HepG2 (cell line): Measurements from ENCODE around the gene EMC9. TPM values are rescaled to one million over a fixed set of nuclear protein-coding genes. Genes with fewer than 3 reads are reported as not detected.
A peak's percentile ranks its signal among the peaks of the same experiment; 100 is the strongest.

Source experiments
- AGO2 ChIP-seq: fragments of 200-400 bp; formaldehyde crosslinking; optimal IDR thresholded peaks from 2 replicates; pipeline ENCODE3; 2017; ENCODE audit warnings: mild to moderate bottlenecking, low read depth, low read length, moderate library complexity
- ARNT2 ChIP-seq: sonication (generic); formaldehyde crosslinking; IDR thresholded peaks from 2 replicates; pipeline ENCODE4 v1.8.0; 2022; ENCODE audit warnings: mild to moderate bottlenecking, low read depth, missing genetic modification reagents, moderate library complexity
- BRD4 ChIP-seq: sonication (generic); formaldehyde crosslinking; IDR thresholded peaks from 2 replicates; pipeline ENCODE4 v1.4.0; 2020; ENCODE audit warnings: missing genetic modification reagents
- EED ChIP-seq: sonication (generic); formaldehyde crosslinking; IDR thresholded peaks from 2 replicates; pipeline ENCODE4 v1.5.0; 2020; ENCODE audit warnings: mild to moderate bottlenecking, missing genetic modification reagents
- GABPA ChIP-seq, 2 experiments: IDR thresholded peaks; 2 replicates each; pipeline ENCODE4 v1.6.1; 2011 to 2016; ENCODE audit warnings: low read depth in 2 of 2, low read length in 1 of 2, missing biosample characterization in 1 of 2, missing genetic modification characterization in 1 of 2
- HOXA3 ChIP-seq: sonication (generic); formaldehyde crosslinking; IDR thresholded peaks from 2 replicates; pipeline ENCODE4 v1.5.0; 2020; ENCODE audit warnings: missing genetic modification reagents
- IRX3 ChIP-seq: sonication (generic); formaldehyde crosslinking; IDR thresholded peaks from 2 replicates; pipeline ENCODE4 v1.8.1; 2023; ENCODE audit warnings: mild to moderate bottlenecking, low read depth, missing genetic modification reagents, borderline replicate concordance
- KDM5B ChIP-seq: sonication (generic); formaldehyde crosslinking; IDR thresholded peaks from 2 replicates; pipeline ENCODE4 v1.4.0; 2020; ENCODE audit warnings: missing genetic modification reagents, mild to moderate bottlenecking, borderline replicate concordance
- ZNF225 ChIP-seq: sonication (generic); formaldehyde crosslinking; IDR thresholded peaks from 2 replicates; pipeline ENCODE4 v1.4.0; 2020; ENCODE audit warnings: mild to moderate bottlenecking, missing genetic modification reagents
- ZNF251 ChIP-seq: sonication (generic); formaldehyde crosslinking; IDR thresholded peaks from 2 replicates; pipeline ENCODE4 v1.9.0; 2021; ENCODE audit warnings: mild to moderate bottlenecking, missing genetic modification reagents
- ZNF354B ChIP-seq: sonication (generic); formaldehyde crosslinking; IDR thresholded peaks from 2 replicates; pipeline ENCODE4 v1.8.0; 2022; ENCODE audit warnings: mild to moderate bottlenecking, missing genetic modification reagents
- ZNF451 ChIP-seq: sonication (generic); formaldehyde crosslinking; IDR thresholded peaks from 2 replicates; pipeline ENCODE4 v1.5.0; 2020; ENCODE audit warnings: mild to moderate bottlenecking, missing genetic modification reagents
- ZNF484 ChIP-seq: sonication (generic); formaldehyde crosslinking; IDR thresholded peaks from 2 replicates; pipeline ENCODE4 v1.5.1; 2020; ENCODE audit warnings: mild to moderate bottlenecking, low read depth, missing genetic modification reagents, borderline replicate concordance
- ZNF570 ChIP-seq: sonication (generic); formaldehyde crosslinking; IDR thresholded peaks from 2 replicates; pipeline ENCODE4 v1.4.0; 2020; ENCODE audit warnings: mild to moderate bottlenecking, missing genetic modification reagents, borderline replicate concordance
- polyA plus RNA-seq, 8 experiments: library from polyadenylated mRNA; depleted of rRNA in 3 of 8; stranded (reverse) in 7 of 8; unstranded in 1 of 8; fragments of >200 nt; fragmentation: Illumina TruSeq in 4 of 8; extraction: Trizol in 4 of 8; gene quantifications; 2 replicates each; pipeline versions ENCODE4 v1.2.1 to v1.2.3, GENCODE V29; 2011 to 2016; ENCODE audit warnings: low read depth in 4 of 8, missing spikeins in 1 of 8, mixed read lengths in 1 of 8; ENCODE audit not compliant: insufficient read depth in 1 of 8
- total RNA-seq, 5 experiments: library from RNA; depleted of rRNA; stranded (reverse); fragments of >200 nt; fragmentation: Illumina TruSeq; extraction: Trizol; gene quantifications; 2 replicates each; pipeline ENCODE4 v1.2.3, GENCODE V29; 2016; ENCODE audit warnings: low read depth in 1 of 5
- TF ChIP-seq, protein P1 (sequence below): sonication (generic); formaldehyde crosslinking; IDR thresholded peaks from 2 replicates; pipeline ENCODE4 v1.4.0; 2020; ENCODE audit warnings: mild to moderate bottlenecking, missing genetic modification reagents
- TF ChIP-seq, protein P2 (sequence below): sonication (generic); formaldehyde crosslinking; IDR thresholded peaks from 2 replicates; pipeline ENCODE4 v1.4.0; 2020; ENCODE audit warnings: missing genetic modification reagents, mild to moderate bottlenecking, borderline replicate concordance
- TF ChIP-seq, protein P3 (sequence below): sonication (generic); formaldehyde crosslinking; IDR thresholded peaks from 2 replicates; pipeline ENCODE4 v1.8.0; 2022; ENCODE audit warnings: mild to moderate bottlenecking, missing genetic modification reagents, moderate library complexity
- TF ChIP-seq, protein P4 (sequence below): sonication (generic); formaldehyde crosslinking; IDR thresholded peaks from 2 replicates; pipeline ENCODE4 v1.9.0; 2021; ENCODE audit warnings: missing genetic modification reagents, mild to moderate bottlenecking, borderline replicate concordance
- TF ChIP-seq, protein P5 (sequence below): sonication (generic); formaldehyde crosslinking; IDR thresholded peaks from 2 replicates; pipeline ENCODE4 v1.4.0; 2020; ENCODE audit warnings: missing genetic modification reagents; ENCODE audit errors: not compliant biosample characterization
- TF ChIP-seq, protein P6 (sequence below): sonication (generic); formaldehyde crosslinking; IDR thresholded peaks from 2 replicates; pipeline ENCODE4 v1.5.0; 2020; ENCODE audit warnings: mild to moderate bottlenecking, missing genetic modification reagents, moderate library complexity

Gene EMC9
- total and polyA plus RNA-seq, 2 of the 13 experiments (the other 11 are each of a cell fraction or from before 2014, with no cell fraction given), result 60.5 to 78.7 TPM

DNA sequence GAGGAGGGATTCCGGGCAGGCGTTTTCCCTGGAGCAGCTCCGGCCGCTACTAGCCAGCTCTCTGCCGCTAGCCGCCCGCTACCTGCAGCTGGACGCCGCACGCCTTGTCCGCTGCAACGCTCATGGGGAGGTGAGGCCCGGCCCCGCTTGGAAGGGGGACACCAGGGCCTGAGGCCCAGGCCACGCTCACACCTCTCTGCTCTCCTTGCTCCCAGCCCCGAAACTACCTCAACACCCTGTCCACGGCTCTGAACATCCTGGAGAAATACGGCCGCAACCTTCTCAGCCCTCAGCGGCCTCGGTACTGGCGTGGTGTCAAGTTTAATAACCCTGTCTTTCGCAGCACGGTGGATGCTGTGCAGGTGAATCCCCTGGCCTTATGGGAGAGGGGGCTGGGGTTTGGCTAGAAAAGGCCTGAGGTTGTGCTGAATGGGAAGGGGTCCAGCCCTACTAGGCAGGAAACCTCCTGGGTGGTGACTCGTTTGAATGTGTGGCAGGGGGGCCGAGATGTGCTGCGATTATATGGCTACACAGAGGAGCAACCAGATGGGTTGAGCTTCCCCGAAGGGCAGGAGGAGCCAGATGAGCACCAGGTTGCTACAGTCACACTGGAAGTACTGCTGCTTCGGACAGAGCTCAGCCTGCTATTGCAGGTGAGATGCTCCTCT, 6.5 kb upstream of the EMC9 start (continued):
- TF ChIP-seq, protein P1, sequence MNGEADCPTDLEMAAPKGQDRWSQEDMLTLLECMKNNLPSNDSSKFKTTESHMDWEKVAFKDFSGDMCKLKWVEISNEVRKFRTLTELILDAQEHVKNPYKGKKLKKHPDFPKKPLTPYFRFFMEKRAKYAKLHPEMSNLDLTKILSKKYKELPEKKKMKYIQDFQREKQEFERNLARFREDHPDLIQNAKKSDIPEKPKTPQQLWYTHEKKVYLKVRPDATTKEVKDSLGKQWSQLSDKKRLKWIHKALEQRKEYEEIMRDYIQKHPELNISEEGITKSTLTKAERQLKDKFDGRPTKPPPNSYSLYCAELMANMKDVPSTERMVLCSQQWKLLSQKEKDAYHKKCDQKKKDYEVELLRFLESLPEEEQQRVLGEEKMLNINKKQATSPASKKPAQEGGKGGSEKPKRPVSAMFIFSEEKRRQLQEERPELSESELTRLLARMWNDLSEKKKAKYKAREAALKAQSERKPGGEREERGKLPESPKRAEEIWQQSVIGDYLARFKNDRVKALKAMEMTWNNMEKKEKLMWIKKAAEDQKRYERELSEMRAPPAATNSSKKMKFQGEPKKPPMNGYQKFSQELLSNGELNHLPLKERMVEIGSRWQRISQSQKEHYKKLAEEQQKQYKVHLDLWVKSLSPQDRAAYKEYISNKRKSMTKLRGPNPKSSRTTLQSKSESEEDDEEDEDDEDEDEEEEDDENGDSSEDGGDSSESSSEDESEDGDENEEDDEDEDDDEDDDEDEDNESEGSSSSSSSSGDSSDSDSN (CRISPR knock-in tag), result peak; percentile 68; the same call in 1 of the 2 replicates
- TF ChIP-seq, protein P2, sequence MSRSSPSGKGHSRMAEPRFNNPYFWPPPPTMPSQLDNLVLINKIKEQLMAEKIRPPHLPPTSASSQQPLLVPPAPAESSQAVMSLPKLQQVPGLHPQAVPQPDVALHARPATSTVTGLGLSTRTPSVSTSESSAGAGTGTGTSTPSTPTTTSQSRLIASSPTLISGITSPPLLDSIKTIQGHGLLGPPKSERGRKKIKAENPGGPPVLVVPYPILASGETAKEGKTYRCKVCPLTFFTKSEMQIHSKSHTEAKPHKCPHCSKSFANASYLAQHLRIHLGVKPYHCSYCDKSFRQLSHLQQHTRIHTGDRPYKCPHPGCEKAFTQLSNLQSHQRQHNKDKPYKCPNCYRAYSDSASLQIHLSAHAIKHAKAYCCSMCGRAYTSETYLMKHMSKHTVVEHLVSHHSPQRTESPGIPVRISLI (CRISPR knock-in tag), result peak; percentile 49; the same call in 1 of the 2 replicates
- TF ChIP-seq GABPA (IDR thresholded peaks at IDR 0.05; ENCODE audit: low read depth, low read length) (no peak), GABPA (CRISPR knock-in tag; IDR thresholded peaks at IDR 0.05; ENCODE audit: low read depth) (no peak), ARNT2 (CRISPR knock-in tag) (0 out of 2 replicates have a peak, but pooled peaks have one; percentile 4), ZNF225 (CRISPR knock-in tag) (peak; percentile 65), AGO2 (peak; percentile 72), ZNF354B (CRISPR knock-in tag) (peak; percentile 84; the same call in 1 of the 2 replicates), HOXA3 (CRISPR knock-in tag) (0 out of 2 replicates have a peak, but pooled peaks have one; percentile 1), ZNF570 (CRISPR knock-in tag) (0 out of 2 replicates have a peak, but pooled peaks have one; percentile 83), ZNF251 (CRISPR knock-in tag) (peak; percentile 94), ZNF484 (peak; percentile 83; the same call in 1 of the 2 replicates), KDM5B (CRISPR knock-in tag) (peak; percentile 82; the same call in 1 of the 2 replicates), ZNF451 (peak; percentile 42; the same call in 1 of the 2 replicates), IRX3 (CRISPR knock-in tag) (peak; percentile 94; the same call in 1 of the 2 replicates), EED (peak; percentile 92), BRD4 (CRISPR knock-in tag) (no peak; the same call in 1 of the 2 replicates)
- TF ChIP-seq, protein P3, sequence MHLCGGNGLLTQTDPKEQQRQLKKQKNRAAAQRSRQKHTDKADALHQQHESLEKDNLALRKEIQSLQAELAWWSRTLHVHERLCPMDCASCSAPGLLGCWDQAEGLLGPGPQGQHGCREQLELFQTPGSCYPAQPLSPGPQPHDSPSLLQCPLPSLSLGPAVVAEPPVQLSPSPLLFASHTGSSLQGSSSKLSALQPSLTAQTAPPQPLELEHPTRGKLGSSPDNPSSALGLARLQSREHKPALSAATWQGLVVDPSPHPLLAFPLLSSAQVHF (CRISPR knock-in tag), result no peak
- TF ChIP-seq, protein P4, sequence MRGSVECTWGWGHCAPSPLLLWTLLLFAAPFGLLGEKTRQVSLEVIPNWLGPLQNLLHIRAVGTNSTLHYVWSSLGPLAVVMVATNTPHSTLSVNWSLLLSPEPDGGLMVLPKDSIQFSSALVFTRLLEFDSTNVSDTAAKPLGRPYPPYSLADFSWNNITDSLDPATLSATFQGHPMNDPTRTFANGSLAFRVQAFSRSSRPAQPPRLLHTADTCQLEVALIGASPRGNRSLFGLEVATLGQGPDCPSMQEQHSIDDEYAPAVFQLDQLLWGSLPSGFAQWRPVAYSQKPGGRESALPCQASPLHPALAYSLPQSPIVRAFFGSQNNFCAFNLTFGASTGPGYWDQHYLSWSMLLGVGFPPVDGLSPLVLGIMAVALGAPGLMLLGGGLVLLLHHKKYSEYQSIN (CRISPR knock-in tag), result no peak
- TF ChIP-seq, protein P5, sequence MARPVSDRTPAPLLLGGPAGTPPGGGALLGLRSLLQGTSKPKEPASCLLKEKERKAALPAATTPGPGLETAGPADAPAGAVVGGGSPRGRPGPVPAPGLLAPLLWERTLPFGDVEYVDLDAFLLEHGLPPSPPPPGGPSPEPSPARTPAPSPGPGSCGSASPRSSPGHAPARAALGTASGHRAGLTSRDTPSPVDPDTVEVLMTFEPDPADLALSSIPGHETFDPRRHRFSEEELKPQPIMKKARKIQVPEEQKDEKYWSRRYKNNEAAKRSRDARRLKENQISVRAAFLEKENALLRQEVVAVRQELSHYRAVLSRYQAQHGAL (CRISPR knock-in tag), result peak; percentile 94
- TF ChIP-seq, protein P6, sequence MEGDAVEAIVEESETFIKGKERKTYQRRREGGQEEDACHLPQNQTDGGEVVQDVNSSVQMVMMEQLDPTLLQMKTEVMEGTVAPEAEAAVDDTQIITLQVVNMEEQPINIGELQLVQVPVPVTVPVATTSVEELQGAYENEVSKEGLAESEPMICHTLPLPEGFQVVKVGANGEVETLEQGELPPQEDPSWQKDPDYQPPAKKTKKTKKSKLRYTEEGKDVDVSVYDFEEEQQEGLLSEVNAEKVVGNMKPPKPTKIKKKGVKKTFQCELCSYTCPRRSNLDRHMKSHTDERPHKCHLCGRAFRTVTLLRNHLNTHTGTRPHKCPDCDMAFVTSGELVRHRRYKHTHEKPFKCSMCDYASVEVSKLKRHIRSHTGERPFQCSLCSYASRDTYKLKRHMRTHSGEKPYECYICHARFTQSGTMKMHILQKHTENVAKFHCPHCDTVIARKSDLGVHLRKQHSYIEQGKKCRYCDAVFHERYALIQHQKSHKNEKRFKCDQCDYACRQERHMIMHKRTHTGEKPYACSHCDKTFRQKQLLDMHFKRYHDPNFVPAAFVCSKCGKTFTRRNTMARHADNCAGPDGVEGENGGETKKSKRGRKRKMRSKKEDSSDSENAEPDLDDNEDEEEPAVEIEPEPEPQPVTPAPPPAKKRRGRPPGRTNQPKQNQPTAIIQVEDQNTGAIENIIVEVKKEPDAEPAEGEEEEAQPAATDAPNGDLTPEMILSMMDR (CRISPR knock-in tag), result 0 out of 2 replicates have a peak, but pooled peaks have one; percentile 7
